Lower leg skin (tissue), 3 donors: ENCODE data around the gene DNAH10.

ENCODE experiments used
- CTCF ChIP-seq, 3 donors: fragments of 450-650 bp; IDR thresholded peaks; one replicate each; pipeline ENCODE4 v1.5.1; 2016; ENCODE audit warnings: antibody characterized with exemption in 3 of 3, mild to moderate bottlenecking in 3 of 3, moderate library complexity in 2 of 3
- POLR2A ChIP-seq, 2 donors: fragments of 450-650 bp; IDR thresholded peaks; one replicate each; pipeline ENCODE4 v1.6.1; 2016 to 2017; ENCODE audit warnings: antibody characterized with exemption in 2 of 2, mild to moderate bottlenecking in 1 of 2, moderate library complexity in 1 of 2

GRCh38 chr12:123762715-123763052, 583 bp downstream of the DNAH10 start:
- TF ChIP-seq CTCF (IDR thresholded peaks at IDR 0.05) = no peak
- TF ChIP-seq POLR2A (IDR thresholded peaks at IDR 0.05) = no peak
